ENCODE data around the gene WDR37. TPM values are rescaled to one million over a fixed set of nuclear protein-coding genes. Genes with fewer than 3 reads are reported as not detected.

The WDR37 gene
- polyA plus RNA-seq, 2 of the 4 experiments (the other 2 are of a cell fraction), result 5.9 to 7.1 TPM

GRCh38 chr10:1119501-1119900 is 63.3 kb downstream of the WDR37 start:
- DNase-seq (ENCODE audit: low read depth in 1 of 2, low spot score in 1 of 2) (no peak), FAIRE-seq (no peak), ATAC-seq (no peak)
- 94% methylated on average over 6 of the region's 6 CpGs for WGBS (ENCODE audit: missing lambda C conversion rate)
- TF ChIP-seq ELK1 (IDR thresholded peaks at IDR 0.05; ENCODE audit: low read depth, low read length), result no peak
- no peak for TF ChIP-seq CBX2 (IDR thresholded peaks at IDR 0.05; ENCODE audit: borderline replicate concordance, low read depth)
- no peak for TF ChIP-seq NFE2L2 (conservative IDR thresholded peaks at IDR 0.05; ENCODE audit: low read length)
- no peak for TF ChIP-seq FOSL2 (IDR thresholded peaks at IDR 0.05)
- TF ChIP-seq FOSL2 (CRISPR knock-in tag; IDR thresholded peaks at IDR 0.05), result no peak
- no peak for TF ChIP-seq ZNF302 (CRISPR knock-in tag; IDR thresholded peaks at IDR 0.05)
- no peak for TF ChIP-seq HOXB5 (CRISPR knock-in tag; IDR thresholded peaks at IDR 0.05)
- no peak for TF ChIP-seq NR3C1 (IDR thresholded peaks at IDR 0.05)
- TF ChIP-seq CHD4 (IDR thresholded peaks at IDR 0.05; ENCODE audit: borderline replicate concordance), result no peak
- no peak for TF ChIP-seq FOSB (CRISPR knock-in tag; IDR thresholded peaks at IDR 0.05)
- no peak for TF ChIP-seq CTCF (IDR thresholded peaks at IDR 0.05)
- no peak for TF ChIP-seq BCL3 (IDR thresholded peaks at IDR 0.05)
- TF ChIP-seq ZFP36 (IDR thresholded peaks at IDR 0.05; ENCODE audit: borderline replicate concordance, partially characterized antibody), result no peak
- TF ChIP-seq REST (IDR thresholded peaks at IDR 0.05), result no peak
- no peak for TF ChIP-seq JUNB (IDR thresholded peaks at IDR 0.05)
- no peak for TF ChIP-seq BHLHE40 (IDR thresholded peaks at IDR 0.05; ENCODE audit: low read depth, low read length)
- Histone ChIP-seq H3K4me1 (no peaks in the 10 kb centered on the region), H3K9me3 (no peaks in the 10 kb centered on the region), H3K27ac (no peak overlapping the region), H3K4me3 (no peak overlapping the region), H3K4me2 (no peak overlapping the region)
- POLR2A ChIA-PET, result no interaction called here
- CTCF ChIA-PET, result interaction anchor here (1.7 kb wide), 1 partner anchor 9 kb away, joined by 6 read pairs; no protein-coding TSS in a partner anchor

GRCh38 chr10:1120306-1120705 is 64.1 kb downstream of the WDR37 start:
- no peaks in the 10 kb centered on the region for H3K4me1 ChIP-seq
- WGBS (ENCODE audit: missing lambda C conversion rate), result 89% methylated on average over 12 of the region's 12 CpGs
- ATAC-seq (no peak), DNase-seq (ENCODE audit: low read depth in 1 of 2, low spot score in 1 of 2) (no peak), FAIRE-seq (no peak)
- POLR2A ChIA-PET, result no interaction called here
- H3K4me3 ChIP-seq, result no peak overlapping the region
- H3K27ac ChIP-seq, result no peak overlapping the region
- H3K9me3 ChIP-seq, result no peaks in the 10 kb centered on the region
- no peak overlapping the region for H3K4me2 ChIP-seq
- CTCF ChIA-PET, result no interaction called here
- TF ChIP-seq HOXB13 (CRISPR knock-in tag; IDR thresholded peaks at IDR 0.05; ENCODE audit: low read depth), result no peak
- TF ChIP-seq SREBF2 (IDR thresholded peaks at IDR 0.05), result no peak
- no peak for TF ChIP-seq MAFK (IDR thresholded peaks at IDR 0.05; ENCODE audit: partially characterized antibody)
- TF ChIP-seq POLR2A (IDR thresholded peaks at IDR 0.05; ENCODE audit: low read length), result no peak
- TF ChIP-seq KDM1A (IDR thresholded peaks at IDR 0.05; ENCODE audit: low read depth), result no peak
- TF ChIP-seq ZC3H11A (IDR thresholded peaks at IDR 0.05), result no peak
- no peak for TF ChIP-seq E2F6 (IDR thresholded peaks at IDR 0.05; ENCODE audit: borderline replicate concordance, low read depth)
- no peak for TF ChIP-seq BCL3 (IDR thresholded peaks at IDR 0.05)
- TF ChIP-seq CBX8 (IDR thresholded peaks at IDR 0.05), result no peak
- TF ChIP-seq POLR2AphosphoS2 (conservative IDR thresholded peaks at IDR 0.05; ENCODE audit: low read length), result no peak
